Fibroblast of skin of left biceps (primary cell): ENCODE measurements around the gene MGRN1.
"Not testable (repeated sequence)": the region's sequence is repeated elsewhere in the genome, so short reads cannot be mapped to it uniquely, and the experiment has no call there.

Source experiments
- DNase-seq, 2 experiments: peaks; one replicate each; pipeline ENCODE4 v3.0.0-alpha.2; 2013; ENCODE audit warnings: low read depth in 2 of 2

The MGRN1 gene

DNA sequence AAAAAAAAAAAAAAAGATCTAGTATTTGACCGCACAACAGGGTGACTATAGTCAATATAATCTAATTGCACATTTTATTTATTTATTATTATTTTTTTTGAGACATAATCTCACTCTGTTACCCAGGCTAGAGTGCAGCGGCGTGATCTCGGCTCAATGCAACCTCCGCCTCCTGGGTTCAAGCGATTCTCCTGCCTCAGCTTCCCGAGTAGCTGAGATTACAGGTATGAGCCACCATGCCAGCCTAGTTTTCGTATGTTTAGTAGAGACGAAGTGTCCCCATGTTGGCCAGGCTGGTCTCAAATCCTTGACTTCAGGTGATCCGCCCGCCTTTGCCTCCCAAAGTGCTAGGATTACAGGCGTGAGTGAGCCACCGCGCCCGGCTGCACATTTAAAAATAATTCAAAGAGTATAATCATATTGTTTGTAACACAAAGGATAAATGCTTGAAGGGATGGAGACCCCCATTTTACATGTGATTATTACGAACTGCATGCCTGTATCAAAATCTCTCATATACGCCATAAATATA is 108.7 kb downstream of the MGRN1 start:
- no peak for DNase-seq

DNA sequence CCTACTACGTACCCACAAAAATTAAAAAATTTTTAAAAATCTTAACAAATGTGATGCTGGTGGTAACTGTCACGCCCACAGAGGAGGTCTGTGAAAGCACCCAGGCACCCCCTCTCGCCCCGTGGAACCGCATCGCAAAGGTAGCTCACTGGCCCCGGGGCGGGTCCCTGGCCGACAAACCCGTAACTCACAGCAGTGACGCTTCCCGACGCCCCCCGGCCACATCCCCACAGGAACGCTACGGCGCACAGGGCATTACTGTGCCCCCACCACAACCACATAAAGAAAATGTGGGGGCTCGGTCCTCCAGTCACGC is 109.1 kb downstream of the MGRN1 start:
- DNase-seq: no peak

DNA sequence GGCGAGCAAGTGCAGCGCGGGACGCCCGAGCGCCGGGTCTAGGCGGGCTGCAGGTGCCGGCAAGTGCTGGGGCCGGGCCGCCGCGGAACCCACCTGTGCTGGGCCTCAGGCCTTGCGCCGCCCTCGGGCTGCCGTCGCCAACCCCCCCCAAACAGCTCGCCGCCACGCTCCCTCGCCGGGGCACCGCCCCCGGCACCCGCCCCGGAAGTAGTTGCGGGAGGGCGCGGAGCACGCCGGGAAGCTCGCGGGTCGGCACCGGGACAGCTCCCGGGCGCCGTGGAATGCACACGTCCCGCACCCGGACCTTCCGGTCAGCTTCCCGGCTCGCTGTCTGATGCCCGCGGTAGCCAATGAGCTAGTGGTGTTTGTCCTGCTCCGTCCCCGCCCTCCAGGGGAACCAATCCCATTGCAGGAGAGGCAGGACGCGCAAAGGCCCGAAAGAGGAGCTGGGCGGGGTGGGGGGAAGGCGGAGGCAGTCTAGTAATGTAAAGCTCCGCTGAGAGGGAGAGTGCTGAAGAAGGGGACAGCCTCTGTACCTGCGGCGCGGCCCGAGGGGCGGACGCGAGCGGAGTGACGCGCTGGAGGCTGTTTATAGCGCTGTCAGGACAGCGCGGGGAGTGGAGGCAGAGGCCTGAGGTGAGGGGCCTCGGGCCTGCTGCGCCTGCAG is 109.6 kb downstream of the MGRN1 start, which contains the start of the genes ANKS3 and DNAAF8:
Gene ANKS3, minus strand, starts transcription at position 209 of the 667 bp plus-strand sequence. CDS start 4,122 bp downstream, outside the sequence.
Gene DNAAF8, plus strand, starts transcription at position 475 of the 667 bp plus-strand sequence. CDS start 1,978 bp downstream, outside the sequence.
- peak; percentile 90 to 91 for DNase-seq

DNA sequence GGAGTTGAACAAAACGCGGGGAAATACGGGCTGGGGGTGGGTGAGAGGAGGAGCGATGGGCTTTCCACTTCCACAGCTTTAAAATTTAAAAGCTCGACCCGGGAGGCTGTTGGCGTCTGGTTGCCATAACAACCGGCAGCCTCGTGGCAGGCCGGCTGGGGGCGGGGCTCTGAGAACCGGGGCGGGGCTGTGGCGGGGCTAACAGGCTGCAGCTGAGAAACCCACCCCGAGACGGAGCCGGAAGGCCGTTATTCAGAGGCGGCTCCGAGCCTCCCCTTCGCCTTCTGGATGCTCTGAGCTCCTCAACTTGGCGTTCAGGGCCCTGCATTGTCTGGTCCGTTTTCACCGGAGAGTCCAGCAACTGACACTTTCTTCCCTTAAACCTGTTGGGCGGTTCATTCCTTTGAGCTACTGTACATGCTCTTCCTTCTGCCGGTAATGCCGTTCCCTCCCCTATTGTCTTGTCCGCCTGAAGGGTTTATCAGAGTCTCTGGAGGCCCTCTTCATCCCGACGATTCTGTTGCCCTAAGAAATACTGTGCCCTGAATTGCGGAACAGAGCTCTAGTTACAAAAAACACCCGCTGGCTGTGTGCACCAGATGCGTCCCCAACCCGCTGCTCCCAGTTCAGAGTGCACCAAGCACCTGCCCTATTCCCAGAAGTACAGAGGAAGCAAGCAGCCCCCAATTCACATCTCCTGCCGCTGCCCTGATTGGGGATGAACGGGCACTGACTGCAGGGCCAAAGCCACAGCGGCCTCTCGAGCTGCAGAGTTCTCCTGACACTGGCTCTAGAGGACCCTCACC is 110.3 kb downstream of the MGRN1 start:
- DNase-seq: peak; percentile 49 to 56

GRCh38 chr16:4736546-4736945 is 111.9 kb downstream of the MGRN1 start:
- no peak for DNase-seq

DNA sequence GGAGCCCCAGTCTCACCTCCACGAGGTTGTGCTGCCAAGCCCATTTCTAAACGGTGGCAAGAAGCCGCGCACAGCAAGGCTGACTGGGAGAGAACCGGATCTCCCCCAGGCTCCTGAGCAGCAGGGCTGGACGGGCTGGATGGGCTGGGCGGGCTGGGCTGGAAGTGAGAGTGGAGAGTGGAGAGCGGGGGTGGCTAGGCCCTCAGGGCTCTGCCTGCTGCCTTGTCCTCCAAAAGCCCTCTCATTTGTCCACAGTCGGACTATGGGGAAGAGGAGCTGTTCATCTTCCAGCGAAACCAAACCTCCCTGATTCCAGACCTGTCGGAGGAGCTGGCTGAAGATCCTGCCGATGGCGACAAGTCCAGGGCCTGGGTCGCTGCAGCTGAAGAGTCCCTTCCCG is 112.9 kb downstream of the MGRN1 start:
- DNase-seq: no peak

DNA sequence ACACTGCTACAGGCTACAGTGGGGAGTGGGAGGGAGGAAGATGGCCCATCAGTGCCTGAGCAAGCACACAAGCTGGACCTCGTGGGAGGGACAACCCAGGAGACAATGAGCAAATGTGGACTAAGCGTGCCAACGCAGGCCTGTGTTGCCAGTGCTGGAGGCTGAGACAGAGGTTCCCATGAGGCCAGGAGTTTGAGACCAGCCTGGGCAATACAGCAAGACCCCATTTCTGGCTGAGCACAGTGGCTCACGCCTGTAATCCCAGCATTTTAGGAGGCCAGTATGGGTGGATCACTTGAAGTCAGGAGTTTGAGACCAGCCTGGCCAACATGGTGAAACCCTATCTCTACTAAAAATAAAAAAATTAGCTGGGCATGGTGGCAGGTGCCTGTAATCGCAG is 113.7 kb downstream of the MGRN1 start:
- DNase-seq: not testable (repeated sequence)
